D341Med (cell line): Measurements from ENCODE around the gene RAB3GAP2.
"Not testable (repeated sequence)": the region's sequence is repeated elsewhere in the genome, so short reads cannot be mapped to it uniquely, and the experiment has no call there.

Experiments used
- DNase-seq: peaks from one replicate; pipeline ENCODE4 v3.0.0; 2012; ENCODE audit warnings: low spot score

The RAB3GAP2 gene

GRCh38 chr1:220137019-220137786 lies 135.1 kb downstream of the RAB3GAP2 start:
- no peak for DNase-seq

- no peak for DNase-seq
Observed at GRCh38 chr1:220135755-220136154, 136.5 kb downstream of the RAB3GAP2 start.

- no peak for DNase-seq
Observed at GRCh38 chr1:220129479-220130210, 142.6 kb downstream of the RAB3GAP2 start.

- no peak for DNase-seq
Observed at GRCh38 chr1:220127076-220127475, 145.2 kb downstream of the RAB3GAP2 start.

DNA sequence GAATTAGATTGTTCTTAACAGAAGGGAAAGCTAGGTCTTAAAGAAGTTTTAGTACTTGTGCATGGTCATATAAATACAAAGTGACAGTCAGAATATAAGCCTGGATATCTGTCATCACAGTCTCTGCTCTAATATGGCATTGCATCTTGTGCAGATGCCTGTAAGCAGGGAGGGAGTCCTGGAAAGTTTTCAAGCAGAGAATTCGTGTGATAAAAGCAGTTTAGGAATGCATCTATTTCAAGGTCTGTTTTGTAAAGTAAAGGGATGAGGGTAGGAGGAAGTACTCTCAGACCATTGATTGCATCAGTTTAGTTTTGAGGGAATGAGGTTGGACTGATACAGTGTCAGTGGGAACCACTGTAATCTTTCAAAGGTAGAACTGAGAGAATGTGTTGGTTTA lies 147.7 kb downstream of the RAB3GAP2 start:
- no peak for DNase-seq

DNA sequence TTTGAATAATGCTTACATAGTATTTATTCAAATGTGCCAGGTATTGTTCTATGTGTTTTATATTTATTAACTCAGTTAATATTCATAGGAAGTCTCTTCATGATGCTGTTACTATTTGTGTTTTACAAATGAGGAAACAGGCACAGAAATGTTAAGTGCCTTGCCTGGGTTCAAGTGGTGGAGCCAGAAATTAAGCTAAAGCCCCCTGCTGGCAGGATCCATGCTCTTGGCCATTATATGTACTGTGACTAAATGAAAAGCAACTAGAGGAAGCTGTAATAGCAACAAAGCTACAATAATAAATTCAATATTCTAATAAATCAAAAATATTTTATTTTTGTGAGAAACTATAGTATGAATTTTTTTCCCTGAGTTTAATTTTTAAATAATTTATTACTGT lies 148.4 kb downstream of the RAB3GAP2 start:
- DNase-seq, result peak; percentile 49

GRCh38 chr1:220123066-220123465 lies 149.2 kb downstream of the RAB3GAP2 start:
- DNase-seq, result no peak

GRCh38 chr1:220121791-220122530 lies 150.3 kb downstream of the RAB3GAP2 start:
- DNase-seq, result no peak

- DNase-seq, result no peak
Observed at GRCh38 chr1:220119043-220119512, 153.2 kb downstream of the RAB3GAP2 start.

GRCh38 chr1:220113136-220113695 lies 159.0 kb downstream of the RAB3GAP2 start:
- peak; percentile 51 for DNase-seq

DNA sequence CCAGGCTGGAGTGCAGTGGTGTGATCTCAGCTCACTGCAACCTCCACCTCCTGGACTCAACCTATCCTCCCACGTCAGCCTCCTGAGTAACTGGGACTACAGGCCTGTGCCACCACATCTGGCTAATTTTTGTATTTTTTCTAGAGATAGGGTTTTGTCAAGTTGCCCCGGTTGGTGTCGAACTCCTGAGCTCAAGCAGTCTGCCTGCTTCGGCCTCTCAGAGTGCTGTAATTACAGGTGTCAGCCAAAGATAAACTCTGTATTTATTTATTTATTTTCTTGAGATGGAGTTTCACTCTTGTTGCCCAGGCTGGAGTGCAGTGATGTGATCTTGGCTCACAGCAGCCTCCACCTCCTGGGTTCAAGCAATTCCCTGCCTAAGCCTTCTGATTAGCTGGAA lies 159.7 kb downstream of the RAB3GAP2 start:
- DNase-seq, result not testable (repeated sequence)

- DNase-seq, result not testable (repeated sequence)
Observed at GRCh38 chr1:220110473-220110872, 161.8 kb downstream of the RAB3GAP2 start.

DNA sequence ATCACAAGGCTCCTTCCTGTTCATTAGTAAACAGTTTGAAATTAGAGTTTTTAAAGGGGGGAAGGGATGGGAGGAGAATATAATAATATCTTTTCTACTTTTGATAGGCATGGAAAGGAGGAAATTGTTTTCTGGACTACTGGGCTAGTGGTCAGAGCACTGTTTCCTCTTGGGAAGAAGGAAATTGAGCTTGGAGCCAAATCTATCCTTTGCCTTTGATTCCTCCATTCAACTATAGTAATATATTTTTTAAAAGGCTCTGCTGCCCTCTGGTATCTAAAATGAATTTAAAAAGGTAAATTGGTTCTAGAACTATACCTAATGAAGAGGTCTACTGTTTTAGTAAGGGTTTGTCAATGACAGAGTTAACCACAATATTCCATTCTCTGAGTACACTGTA lies 172.4 kb downstream of the RAB3GAP2 start:
- no peak for DNase-seq
